ENCODE results near the gene STK38L.
"Not testable (repeated sequence)": the region's sequence is repeated elsewhere in the genome, so short reads cannot be mapped to it uniquely, and the experiment has no call there.

The STK38L gene

GRCh38 chr12:27226407-27226929, 17.6 kb upstream of the STK38L start:
- in situ Hi-C loops (cut with HindIII; ENCODE audit: low sequenced_read_pairs) = no loop called here

- in situ Hi-C loops (cut with HindIII; ENCODE audit: low sequenced_read_pairs) = no loop called here
Measured at GRCh38 chr12:27229367-27229766, 14.7 kb upstream of the STK38L start.

GRCh38 chr12:27231374-27231773, 12.7 kb upstream of the STK38L start:
- in situ Hi-C loops (cut with HindIII; ENCODE audit: low sequenced_read_pairs) = not testable (repeated sequence)

- in situ Hi-C loops (cut with HindIII; ENCODE audit: low sequenced_read_pairs) = no loop called here
Measured at GRCh38 chr12:27233814-27234213, 10.3 kb upstream of the STK38L start.

GRCh38 chr12:27236498-27236897, 7.6 kb upstream of the STK38L start:
- in situ Hi-C loops (cut with HindIII; ENCODE audit: low sequenced_read_pairs) = no loop called here

- in situ Hi-C loops (cut with HindIII; ENCODE audit: low sequenced_read_pairs) = no loop called here
Measured at GRCh38 chr12:27237790-27238771, 6.0 kb upstream of the STK38L start.

- in situ Hi-C loops (cut with HindIII; ENCODE audit: low sequenced_read_pairs) = no loop called here
Measured at GRCh38 chr12:27243006-27243405, 1.1 kb upstream of the STK38L start.

- in situ Hi-C loops (cut with HindIII; ENCODE audit: low sequenced_read_pairs) = no loop called here
Measured at GRCh38 chr12:27244689-27245488, 803 bp downstream of the STK38L start.

GRCh38 chr12:27246141-27246540, 2.1 kb downstream of the STK38L start:
- in situ Hi-C loops (cut with HindIII; ENCODE audit: low sequenced_read_pairs) = no loop called here

- in situ Hi-C loops (cut with HindIII; ENCODE audit: low sequenced_read_pairs) = no loop called here
Measured at GRCh38 chr12:27246774-27247173, 2.7 kb downstream of the STK38L start.

- in situ Hi-C loops (cut with HindIII; ENCODE audit: low sequenced_read_pairs) = no loop called here
Measured at GRCh38 chr12:27252934-27253333, 8.8 kb downstream of the STK38L start.

GRCh38 chr12:27253347-27253746, 9.3 kb downstream of the STK38L start:
- in situ Hi-C loops (cut with HindIII; ENCODE audit: low sequenced_read_pairs) = no loop called here

- in situ Hi-C loops (cut with HindIII; ENCODE audit: low sequenced_read_pairs) = no loop called here
Measured at GRCh38 chr12:27255806-27256205, 11.7 kb downstream of the STK38L start.

GRCh38 chr12:27257104-27257843, 13.2 kb downstream of the STK38L start:
- in situ Hi-C loops (cut with HindIII; ENCODE audit: low sequenced_read_pairs) = no loop called here

- in situ Hi-C loops (cut with HindIII; ENCODE audit: low sequenced_read_pairs) = no loop called here
Measured at GRCh38 chr12:27260746-27261145, 16.7 kb downstream of the STK38L start.

GRCh38 chr12:27261866-27262265, 17.8 kb downstream of the STK38L start:
- in situ Hi-C loops (cut with HindIII; ENCODE audit: low sequenced_read_pairs) = no loop called here

- in situ Hi-C loops (cut with HindIII; ENCODE audit: low sequenced_read_pairs) = no loop called here
Measured at GRCh38 chr12:27270148-27270547, 26.1 kb downstream of the STK38L start.

GRCh38 chr12:27271206-27271605, 27.1 kb downstream of the STK38L start:
- in situ Hi-C loops (cut with HindIII; ENCODE audit: low sequenced_read_pairs) = no loop called here

- in situ Hi-C loops (cut with HindIII; ENCODE audit: low sequenced_read_pairs) = no loop called here
Measured at GRCh38 chr12:27272373-27273028, 28.4 kb downstream of the STK38L start.

GRCh38 chr12:27273114-27273513, 29.0 kb downstream of the STK38L start:
- in situ Hi-C loops (cut with HindIII; ENCODE audit: low sequenced_read_pairs) = no loop called here
